T-cell (primary cell): ENCODE results near the gene MED26. TPM values are rescaled to one million over a fixed set of nuclear protein-coding genes. Genes with fewer than 3 reads are reported as not detected.

Experiments
- ATAC-seq, 4 experiments: fragments of 200-7000 bp in 3 of 4; fragments of 150-1000 bp in 1 of 4; cut with Tn5 transposase; replicated peaks in 1 of 4; 1 replicate in 3 of 4; 2 replicates in 1 of 4; pipeline ENCODE4 v1.10.0; 2021; ENCODE audit warnings: moderate library complexity in 3 of 4, mild to moderate bottlenecking in 2 of 4, moderate number of reproducible peaks in 1 of 4
- CTCF ChIA-PET, 2 donors: fragments of 300-600 bp; sonication (Branson Sonifier 250); formaldehyde crosslinking; loops; one replicate each; lab custom pipeline; 2022; ENCODE audit warnings: antibody characterized with exemption in 2 of 2; lab: Charles Lee
- POLR2A ChIA-PET, 2 donors: fragments of 300-600 bp; sonication (Branson Sonifier 250); formaldehyde crosslinking; loops; one replicate each; lab custom pipeline; 2022; ENCODE audit warnings: antibody characterized with exemption in 2 of 2; lab: Charles Lee
- DNase-seq, 35 experiments: peaks; one replicate each; pipeline versions ENCODE4 v3.0.0 to v3.0.0-alpha.2; 2013 to 2023
- H3K27ac ChIP-seq: one replicate; pipeline ENCODE4 v1.5.1; 2013; ENCODE audit warnings: low read length
- H3K27me3 ChIP-seq, 2 experiments: replicated peaks in 1 of 2; 1 replicate in 1 of 2; 2 replicates in 1 of 2; pipeline versions ENCODE4 v1.6.1 to v1.7.0; 2013; ENCODE audit warnings: low read length in 1 of 2, mixed read lengths in 1 of 2; ENCODE audit not compliant: control insufficient read depth in 2 of 2, insufficient read depth in 2 of 2; ENCODE audit errors: extremely low read depth in 1 of 2
- H3K36me3 ChIP-seq, 2 donors: 1 replicate in 1 of 2; 2 replicates in 1 of 2; pipeline versions ENCODE4 v1.6.1 to v1.7.0; 2013; ENCODE audit warnings: low read length in 1 of 2; ENCODE audit not compliant: control insufficient read depth in 2 of 2, insufficient read depth in 1 of 2; ENCODE audit errors: extremely low read depth in 1 of 2
- H3K4me1 ChIP-seq, 2 experiments: 1 replicate in 1 of 2; 2 replicates in 1 of 2; pipeline versions ENCODE4 v1.6.1 to v1.7.0; 2013; ENCODE audit warnings: low read length in 2 of 2, mixed read lengths in 1 of 2; ENCODE audit not compliant: insufficient read depth in 2 of 2, control insufficient read depth in 1 of 2; ENCODE audit errors: extremely low read depth in 1 of 2
- H3K4me3 ChIP-seq, 2 donors: 1 replicate in 1 of 2; 2 replicates in 1 of 2; pipeline versions ENCODE4 v1.5.1 to v1.7.0; 2013; ENCODE audit warnings: mild to moderate bottlenecking in 2 of 2, low read length in 1 of 2, moderate library complexity in 1 of 2; ENCODE audit not compliant: control insufficient read depth in 1 of 2; ENCODE audit errors: extremely low read depth in 1 of 2
- H3K9me3 ChIP-seq: 2 replicates; pipeline ENCODE4 v1.7.0; 2013
- H3K27ac Mint-ChIP-seq, 2 donors: one replicate each; pipeline ENCODE4 v1.8.0; 2020 to 2021; ENCODE audit warnings: mild to moderate bottlenecking in 2 of 2, mixed read lengths in 2 of 2
- H3K27me3 Mint-ChIP-seq, 2 donors: one replicate each; pipeline ENCODE4 v1.8.0; 2021 to 2022; ENCODE audit warnings: mixed read lengths in 2 of 2
- H3K36me3 Mint-ChIP-seq: one replicate; pipeline ENCODE4 v1.8.0; 2021; ENCODE audit warnings: mixed read lengths
- H3K4me1 Mint-ChIP-seq, 3 donors: one replicate each; pipeline ENCODE4 v1.8.0; 2020 to 2022; ENCODE audit warnings: mixed read lengths in 3 of 3, mild to moderate bottlenecking in 1 of 3
- H3K4me3 Mint-ChIP-seq, 3 donors: one replicate each; pipeline ENCODE4 v1.8.0; 2020 to 2022; ENCODE audit warnings: mild to moderate bottlenecking in 3 of 3, mixed read lengths in 3 of 3, moderate library complexity in 3 of 3
- H3K9me3 Mint-ChIP-seq, 3 donors: one replicate each; pipeline ENCODE4 v1.8.0; 2020 to 2022; ENCODE audit warnings: mixed read lengths in 3 of 3
- WGBS: methylation state at CpG from one replicate; pipeline ENCODE4 v1.1.5; 2013; ENCODE audit warnings: missing lambda C conversion rate; ENCODE audit not compliant: insufficient coverage; 5-methylcytosine and 5-hydroxymethylcytosine counted together
- total RNA-seq, 35 experiments: library from RNA in 6 of 35; stranded (reverse) in 6 of 35; fragments of 120-200 nt in 1 of 35; gene quantifications; one replicate each; pipeline versions ENCODE4 v1.2.1 to v1.2.4 and lab custom pipeline; 2013 to 2026

MED26 gene
- total RNA-seq, 5 donors from 2014 or later (not counting 1 experiment from before 2014, with no cell fraction given): 14.7 to 42.0 (median 21.1) TPM

- H3K4me3 Mint-ChIP-seq: no peak overlapping the region
- H3K36me3 Mint-ChIP-seq: peaks cover 36% of the 10 kb centered on the region
- CTCF ChIA-PET: interaction anchor here in 1 of 2 donors (0.6 kb wide), 1 partner anchor 1798 kb away, joined by 8 read pairs; no protein-coding TSS in a partner anchor
- 96% methylated on average over 5 of the region's 9 CpGs for WGBS
- H3K27ac Mint-ChIP-seq: no peak overlapping the region
- no peaks in the 10 kb centered on the region for H3K9me3 Mint-ChIP-seq
- Histone ChIP-seq H3K36me3 (peaks cover 19 to 72% of the 10 kb centered on the region in 2 donors), H3K4me1 (no peaks in the 10 kb centered on the region), H3K9me3 (no peaks in the 10 kb centered on the region), H3K27me3 (no peaks in the 10 kb centered on the region), H3K27ac (no peak overlapping the region), H3K4me3 (no peak overlapping the region)
- POLR2A ChIA-PET: interaction anchor here in 1 of 2 donors (0.6 to 0.7 kb wide), 2 partner anchors 91 to 378 kb away, joined by 6 to 7 read pairs; no protein-coding TSS in a partner anchor
- no peaks in the 10 kb centered on the region for H3K27me3 Mint-ChIP-seq
- ATAC-seq (no peak), DNase-seq (no peak)
- H3K4me1 Mint-ChIP-seq: peaks cover 22 to 26% (median 24%) of the 10 kb centered on the region in 3 donors
Observed at GRCh38 chr19:16645140-16645539, 17.1 kb upstream of the MED26 start.

DNA sequence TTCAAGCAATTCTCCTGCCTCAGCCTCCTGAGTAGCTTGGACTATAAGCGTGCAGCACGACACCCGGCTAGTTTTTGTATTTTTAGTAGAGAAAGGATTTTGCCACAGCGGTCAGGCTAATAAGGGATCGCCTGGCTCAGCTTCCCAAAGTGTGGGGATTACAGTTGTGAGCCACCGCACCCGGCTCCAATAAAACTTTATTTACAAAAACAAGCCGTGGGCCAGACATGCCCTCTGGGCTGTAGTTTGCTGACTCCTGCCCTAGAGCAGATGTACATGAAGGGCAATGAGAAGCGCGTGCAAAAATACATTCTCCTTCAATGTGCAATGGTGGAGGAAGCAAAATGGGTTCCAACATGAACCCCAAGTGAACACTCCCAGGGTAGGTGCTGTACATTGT, 13.7 kb upstream of the MED26 start:
- Histone ChIP-seq H3K4me1 (peaks cover 0 to 9% of the 10 kb centered on the region in 2 experiments), H3K27ac (no peak overlapping the region), H3K4me3 (no peak overlapping the region), H3K27me3 (no peaks in the 10 kb centered on the region), H3K36me3 (peaks cover 15 to 74% of the 10 kb centered on the region in 2 donors), H3K9me3 (no peaks in the 10 kb centered on the region)
- H3K9me3 Mint-ChIP-seq: no peaks in the 10 kb centered on the region
- H3K27me3 Mint-ChIP-seq: no peaks in the 10 kb centered on the region
- no peak for ATAC-seq
- no peak overlapping the region for H3K27ac Mint-ChIP-seq
- H3K4me1 Mint-ChIP-seq: peaks cover 19 to 33% (median 28%) of the 10 kb centered on the region in 3 donors
- H3K36me3 Mint-ChIP-seq: peaks cover 36% of the 10 kb centered on the region
- no peak overlapping the region for H3K4me3 Mint-ChIP-seq
- WGBS: 97% methylated on average over 5 of the region's 10 CpGs
- no peak for DNase-seq
- POLR2A ChIA-PET: no interaction called here
- CTCF ChIA-PET: no interaction called here

- ChIA-PET CTCF (no interaction called here), POLR2A (no interaction called here)
- Mint-ChIP-seq H3K4me3 (no peak overlapping the region), H3K4me1 (peaks cover 21 to 34% (median 28%) of the 10 kb centered on the region in 3 donors), H3K27ac (no peak overlapping the region), H3K27me3 (no peaks in the 10 kb centered on the region), H3K36me3 (peaks cover 33% of the 10 kb centered on the region), H3K9me3 (no peaks in the 10 kb centered on the region)
- ATAC-seq: no peak
- no peaks in the 10 kb centered on the region for H3K9me3 ChIP-seq
- H3K4me3 ChIP-seq: no peak overlapping the region
- no peaks in the 10 kb centered on the region for H3K27me3 ChIP-seq
- WGBS: no CpG with 5 or more reads among the region's 1 CpG
- peaks cover 0 to 9% of the 10 kb centered on the region in 2 experiments for H3K4me1 ChIP-seq
- H3K27ac ChIP-seq: no peak overlapping the region
- DNase-seq: no peak
- H3K36me3 ChIP-seq: peaks cover 12 to 70% of the 10 kb centered on the region in 2 donors
Observed at GRCh38 chr19:16640951-16641350, 12.9 kb upstream of the MED26 start.

DNA sequence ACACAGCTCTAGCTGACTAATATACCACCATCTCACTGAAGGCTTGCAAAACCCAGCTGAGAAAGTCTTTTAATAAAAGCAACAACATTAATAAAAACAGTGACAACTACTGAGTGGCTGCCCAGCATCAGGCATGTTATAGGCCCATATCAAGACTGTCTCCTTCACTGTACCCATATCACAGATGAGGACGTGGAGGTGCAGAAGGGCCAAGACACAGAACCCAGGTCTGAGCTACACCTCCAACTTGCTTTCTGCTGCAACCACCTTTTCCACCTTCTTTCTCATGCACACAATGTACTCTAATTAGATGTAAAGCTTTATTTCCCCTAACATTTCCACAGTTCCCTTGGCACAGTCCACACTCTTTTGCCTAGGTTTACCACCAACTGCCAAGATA, 10.7 kb upstream of the MED26 start:
- no peaks in the 10 kb centered on the region for H3K9me3 Mint-ChIP-seq
- peaks cover 0 to 9% of the 10 kb centered on the region in 2 experiments for H3K4me1 ChIP-seq
- H3K27me3 ChIP-seq: no peaks in the 10 kb centered on the region
- peaks cover 12 to 64% of the 10 kb centered on the region in 2 donors for H3K36me3 ChIP-seq
- no peak for DNase-seq
- no peak overlapping the region for H3K27ac Mint-ChIP-seq
- no peak overlapping the region for H3K27ac ChIP-seq
- H3K27me3 Mint-ChIP-seq: no peaks in the 10 kb centered on the region
- H3K4me3 Mint-ChIP-seq: no peak overlapping the region
- peaks cover 16 to 29% (median 21%) of the 10 kb centered on the region in 3 donors for H3K4me1 Mint-ChIP-seq
- CTCF ChIA-PET: interaction anchor here in 1 of 2 donors (0.7 kb wide), 1 partner anchor 664 kb away, joined by 3 read pairs; the partner anchor contains the start of gene ABHD8
- WGBS: 83% methylated on average over 1 of the region's 1 CpG
- POLR2A ChIA-PET: interaction anchor here in 1 of 2 donors (0.6 kb wide), 1 partner anchor 96 kb away, joined by 7 read pairs; no protein-coding TSS in a partner anchor
- H3K4me3 ChIP-seq: no peak overlapping the region
- H3K9me3 ChIP-seq: no peaks in the 10 kb centered on the region
- ATAC-seq: no peak
- peaks cover 26% of the 10 kb centered on the region for H3K36me3 Mint-ChIP-seq

GRCh38 chr19:16637535-16637934, 9.5 kb upstream of the MED26 start:
- no peak overlapping the region for H3K4me3 Mint-ChIP-seq

DNA sequence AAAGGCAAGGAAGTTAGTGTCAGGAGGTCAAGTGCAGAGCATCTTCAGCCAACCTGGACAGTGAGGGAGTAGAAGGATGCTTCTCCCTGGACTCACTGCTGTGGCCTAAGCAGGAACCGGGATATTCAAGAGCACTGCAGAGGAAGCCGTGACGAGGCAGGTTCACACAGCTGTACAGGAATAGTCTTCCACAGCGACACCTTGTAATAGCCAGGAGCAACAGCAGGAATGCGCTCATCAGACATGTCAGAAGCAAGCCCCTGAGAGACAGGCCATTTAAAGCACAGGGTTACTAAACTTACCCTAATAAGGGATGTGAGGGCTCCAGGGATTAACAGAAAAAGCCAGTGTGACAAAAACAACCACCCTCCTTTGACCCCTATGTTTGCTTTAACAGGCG, 3.5 kb upstream of the MED26 start:
- H3K9me3 ChIP-seq: no peaks in the 10 kb centered on the region
- no peaks in the 10 kb centered on the region for H3K27me3 Mint-ChIP-seq
- CTCF ChIA-PET: interaction anchor here (0.6 to 0.7 kb wide), 2 partner anchors 86 to 171 kb away, joined by 4 to 5 read pairs; no protein-coding TSS in a partner anchor
- no peak for DNase-seq
- peaks cover 8 to 32% of the 10 kb centered on the region in 2 donors for H3K36me3 ChIP-seq
- no peak overlapping the region for H3K4me3 Mint-ChIP-seq
- no peak overlapping the region for H3K4me3 ChIP-seq
- H3K27ac ChIP-seq: no peak overlapping the region
- H3K36me3 Mint-ChIP-seq: peaks cover 10% of the 10 kb centered on the region
- no CpG with 5 or more reads among the region's 6 CpGs for WGBS
- no peaks in the 10 kb centered on the region for H3K27me3 ChIP-seq
- peaks cover 19 to 28% (median 21%) of the 10 kb centered on the region in 3 donors for H3K4me1 Mint-ChIP-seq
- no peak for ATAC-seq
- no peaks in the 10 kb centered on the region for H3K9me3 Mint-ChIP-seq
- POLR2A ChIA-PET: no interaction called here
- H3K27ac Mint-ChIP-seq: peak overlapping the region in 1 of 2 donors; percentile 58
- H3K4me1 ChIP-seq: peaks cover 10 to 25% of the 10 kb centered on the region in 2 experiments

More at GRCh38 chr19:16637535-16637934, 9.5 kb upstream of the MED26 start:
- H3K27me3 Mint-ChIP-seq: no peaks in the 10 kb centered on the region
- ATAC-seq (no peak), DNase-seq (no peak)
- H3K9me3 Mint-ChIP-seq: no peaks in the 10 kb centered on the region
- Histone ChIP-seq H3K27me3 (no peaks in the 10 kb centered on the region), H3K4me1 (peaks cover 0 to 9% of the 10 kb centered on the region in 2 experiments), H3K9me3 (no peaks in the 10 kb centered on the region), H3K36me3 (peaks cover 14 to 61% of the 10 kb centered on the region in 2 donors), H3K4me3 (no peak overlapping the region), H3K27ac (no peak overlapping the region)
- POLR2A ChIA-PET: no interaction called here
- H3K27ac Mint-ChIP-seq: peak overlapping the region in 1 of 2 donors; percentile 34
- CTCF ChIA-PET: interaction anchor here (0.6 kb wide), 2 partner anchors 195 to 473 kb away, joined by 3 to 4 read pairs; no protein-coding TSS in a partner anchor
- peaks cover 19% of the 10 kb centered on the region for H3K36me3 Mint-ChIP-seq
- H3K4me1 Mint-ChIP-seq: peaks cover 12 to 24% (median 18%) of the 10 kb centered on the region in 3 donors
